ENCODE results near the gene AKAP11.

GRCh38 chr13:42298392-42298791, 26.4 kb downstream of the AKAP11 start:
- TF ChIP-seq CTCF (IDR thresholded peaks at IDR 0.05) (no peak), POLR2A (IDR thresholded peaks at IDR 0.05) (no peak)

All from lower leg skin (tissue), 3 donors.